Activated naive CD4-positive, alpha-beta T cell treated with anti-CD3 and anti-CD28 coated beads, Interleukin-2, amount 10 ng/mL, durations not matched to agents 7 days and 5 days (primary cell): ENCODE measurements around the gene SYNJ1.

Experiments used
- CTCF ChIA-PET: fragments of 350-600 bp; sonication (Branson Sonifier 250); formaldehyde crosslinking; loops from one replicate; lab custom pipeline; 2021; ENCODE audit warnings: antibody characterized with exemption; lab: Charles Lee
- DNase-seq: peaks from one replicate; pipeline ENCODE4 v3.0.0-alpha.2; 2020
- H3K27ac Mint-ChIP-seq: one replicate; pipeline ENCODE4 v1.8.0; 2021; ENCODE audit warnings: mild to moderate bottlenecking, moderate library complexity, mixed read lengths
- H3K27me3 Mint-ChIP-seq: one replicate; pipeline ENCODE4 v1.8.0; 2021; ENCODE audit warnings: mild to moderate bottlenecking, mixed read lengths
- H3K36me3 Mint-ChIP-seq: one replicate; pipeline ENCODE4 v1.8.0; 2021; ENCODE audit warnings: mixed read lengths
- H3K4me1 Mint-ChIP-seq: one replicate; pipeline ENCODE4 v1.8.0; 2021; ENCODE audit warnings: mixed read lengths
- H3K4me3 Mint-ChIP-seq: one replicate; pipeline ENCODE4 v1.8.0; 2021; ENCODE audit warnings: mild to moderate bottlenecking, moderate library complexity, mixed read lengths
- H3K9me3 Mint-ChIP-seq: one replicate; pipeline ENCODE4 v1.8.0; 2021; ENCODE audit warnings: mixed read lengths

The SYNJ1 gene

DNA sequence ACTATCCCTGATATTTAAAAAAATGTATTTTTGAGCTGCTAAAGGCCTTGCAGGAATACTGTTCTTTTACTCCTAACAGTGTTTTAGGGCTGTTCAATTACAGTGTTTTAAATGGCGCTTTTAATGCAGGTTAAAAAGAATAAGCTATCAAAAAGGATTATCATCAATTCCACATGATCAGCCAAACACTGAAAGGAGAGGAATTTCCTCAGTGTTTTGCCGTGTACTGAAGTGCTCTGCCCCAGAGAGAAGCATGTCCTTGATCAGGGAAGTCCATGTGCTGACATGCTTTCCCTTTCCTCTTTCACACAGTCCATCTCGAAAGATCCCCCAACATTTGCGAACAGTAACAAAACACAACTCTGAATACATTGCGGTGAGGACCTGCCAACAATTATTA lies 119.0 kb downstream of the SYNJ1 start:
- CTCF ChIA-PET, result interaction anchor here (0.8 to 2.1 kb wide), 3 partner anchors 8 to 205 kb away, joined by 3 to 10 read pairs (median 4); no protein-coding TSS in a partner anchor
- Mint-ChIP-seq H3K27ac (no peak overlapping the region), H3K27me3 (peaks cover 14% of the 10 kb centered on the region), H3K4me1 (peaks cover 24% of the 10 kb centered on the region), H3K4me3 (no peak overlapping the region), H3K36me3 (peaks cover 32% of the 10 kb centered on the region), H3K9me3 (no peaks in the 10 kb centered on the region)
- no peak for DNase-seq

- Mint-ChIP-seq H3K27ac (no peak overlapping the region), H3K9me3 (no peaks in the 10 kb centered on the region), H3K36me3 (peaks cover 47% of the 10 kb centered on the region), H3K4me1 (peaks cover 8% of the 10 kb centered on the region), H3K27me3 (no peaks in the 10 kb centered on the region), H3K4me3 (no peak overlapping the region)
- no peak for DNase-seq
- CTCF ChIA-PET, result interaction anchor here (1.5 kb wide), 1 partner anchor 15 kb away, joined by 3 read pairs; no protein-coding TSS in a partner anchor
Measured at GRCh38 chr21:32605469-32605868, 122.3 kb downstream of the SYNJ1 start.

GRCh38 chr21:32604464-32604863 lies 123.3 kb downstream of the SYNJ1 start:
- Mint-ChIP-seq H3K27ac (no peak overlapping the region), H3K4me1 (peaks cover 5% of the 10 kb centered on the region), H3K9me3 (no peaks in the 10 kb centered on the region), H3K36me3 (peaks cover 45% of the 10 kb centered on the region), H3K4me3 (no peak overlapping the region), H3K27me3 (no peaks in the 10 kb centered on the region)
- DNase-seq, result no peak
- CTCF ChIA-PET, result no interaction called here

DNA sequence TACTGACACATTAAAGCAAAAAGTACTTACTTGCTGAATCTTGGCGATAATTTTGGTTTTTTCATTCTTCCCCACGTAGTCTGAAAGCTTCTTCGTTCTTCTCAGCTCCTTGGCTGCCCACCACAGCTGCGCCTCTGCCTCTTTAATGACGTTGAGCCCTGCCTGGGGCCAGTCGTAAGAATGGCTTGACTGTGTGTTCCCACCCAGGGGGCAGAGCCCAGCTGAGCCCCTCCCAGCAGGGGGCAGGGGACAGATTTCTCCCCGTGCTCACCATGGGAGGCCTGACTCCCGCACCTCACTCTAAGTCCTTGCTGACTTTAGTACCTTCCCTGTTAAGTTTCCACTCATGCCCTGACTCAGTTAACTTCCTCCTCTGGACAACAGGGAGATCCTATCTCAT lies 124.7 kb downstream of the SYNJ1 start:
- Mint-ChIP-seq H3K27me3 (no peaks in the 10 kb centered on the region), H3K36me3 (peaks cover 40% of the 10 kb centered on the region), H3K4me1 (no peaks in the 10 kb centered on the region), H3K4me3 (no peak overlapping the region), H3K9me3 (no peaks in the 10 kb centered on the region), H3K27ac (no peak overlapping the region)
- no peak for DNase-seq
- CTCF ChIA-PET, result no interaction called here

GRCh38 chr21:32602099-32602498 lies 125.7 kb downstream of the SYNJ1 start:
- Mint-ChIP-seq H3K4me3 (no peak overlapping the region), H3K27ac (no peak overlapping the region), H3K9me3 (no peaks in the 10 kb centered on the region), H3K36me3 (peaks cover 35% of the 10 kb centered on the region), H3K4me1 (no peaks in the 10 kb centered on the region), H3K27me3 (no peaks in the 10 kb centered on the region)
- CTCF ChIA-PET, result interaction anchor here (0.9 to 5.8 kb wide), 3 partner anchors 10 to 210 kb away, joined by 3 to 95 read pairs (median 7); partner anchors contain the start of gene CFAP298
- no peak for DNase-seq

DNA sequence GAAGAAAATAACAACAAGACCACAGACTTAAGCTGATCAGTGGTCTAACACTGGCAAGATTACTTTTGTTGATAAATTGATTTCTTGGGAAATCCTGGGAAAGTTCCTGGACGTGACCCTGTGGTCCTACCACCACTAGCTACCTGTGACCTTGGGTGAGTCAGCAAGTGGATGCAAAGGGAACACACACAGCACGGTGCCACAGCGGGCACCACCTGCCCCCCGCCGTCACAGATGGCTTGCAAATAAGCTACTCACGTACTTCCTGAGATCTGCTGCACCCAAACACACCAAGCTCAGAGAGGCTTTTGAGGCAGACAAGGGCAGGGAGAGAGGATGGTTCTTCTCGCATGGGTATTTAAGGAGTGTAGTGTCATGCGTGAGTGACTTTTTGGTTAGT lies 128.3 kb downstream of the SYNJ1 start:
- CTCF ChIA-PET, result interaction anchor here (1.4 to 5.8 kb wide), 4 partner anchors 9 to 203 kb away, joined by 4 to 95 read pairs (median 6); no protein-coding TSS in a partner anchor
- peaks cover 10% of the 10 kb centered on the region for H3K4me1 Mint-ChIP-seq
- no peak overlapping the region for H3K27ac Mint-ChIP-seq
- H3K36me3 Mint-ChIP-seq, result peaks cover 20% of the 10 kb centered on the region
- no peaks in the 10 kb centered on the region for H3K27me3 Mint-ChIP-seq
- DNase-seq, result no peak
- H3K9me3 Mint-ChIP-seq, result no peaks in the 10 kb centered on the region
- no peak overlapping the region for H3K4me3 Mint-ChIP-seq

DNA sequence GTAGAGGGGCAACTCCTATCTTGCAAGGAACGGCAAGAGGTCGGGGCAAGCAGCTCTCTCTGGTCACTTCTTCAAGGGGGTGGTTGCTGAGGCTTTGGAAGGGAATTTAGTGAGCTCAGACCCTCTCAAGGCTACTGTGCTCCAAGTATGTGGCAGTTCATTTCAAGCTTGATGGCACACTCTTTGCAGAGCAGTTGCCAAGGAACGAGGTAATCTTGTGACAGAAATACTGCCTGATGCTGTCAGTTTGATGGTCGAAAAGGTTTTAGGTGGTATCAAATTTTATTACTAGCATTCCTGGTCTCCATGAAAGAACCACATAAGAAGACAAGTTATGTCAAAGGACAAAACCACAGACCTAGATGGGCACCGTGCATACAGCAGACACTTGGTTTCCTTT lies 128.7 kb downstream of the SYNJ1 start:
- Mint-ChIP-seq H3K4me3 (no peak overlapping the region), H3K4me1 (peaks cover 10% of the 10 kb centered on the region), H3K27ac (no peak overlapping the region), H3K27me3 (no peaks in the 10 kb centered on the region), H3K9me3 (no peaks in the 10 kb centered on the region), H3K36me3 (peaks cover 16% of the 10 kb centered on the region)
- no peak for DNase-seq
- CTCF ChIA-PET, result interaction anchor here (1.4 to 5.8 kb wide), 3 partner anchors 10 to 195 kb away, joined by 4 to 95 read pairs (median 7); no protein-coding TSS in a partner anchor

GRCh38 chr21:32597205-32597604 lies 130.6 kb downstream of the SYNJ1 start:
- CTCF ChIA-PET, result interaction anchor here (1.3 to 5.8 kb wide), 2 partner anchors 13 to 193 kb away, joined by 3 to 95 read pairs; no protein-coding TSS in a partner anchor
- Mint-ChIP-seq H3K27ac (no peak overlapping the region), H3K36me3 (peaks cover 6% of the 10 kb centered on the region), H3K9me3 (no peaks in the 10 kb centered on the region), H3K4me3 (no peak overlapping the region), H3K4me1 (peaks cover 10% of the 10 kb centered on the region), H3K27me3 (no peaks in the 10 kb centered on the region)
- no peak for DNase-seq

DNA sequence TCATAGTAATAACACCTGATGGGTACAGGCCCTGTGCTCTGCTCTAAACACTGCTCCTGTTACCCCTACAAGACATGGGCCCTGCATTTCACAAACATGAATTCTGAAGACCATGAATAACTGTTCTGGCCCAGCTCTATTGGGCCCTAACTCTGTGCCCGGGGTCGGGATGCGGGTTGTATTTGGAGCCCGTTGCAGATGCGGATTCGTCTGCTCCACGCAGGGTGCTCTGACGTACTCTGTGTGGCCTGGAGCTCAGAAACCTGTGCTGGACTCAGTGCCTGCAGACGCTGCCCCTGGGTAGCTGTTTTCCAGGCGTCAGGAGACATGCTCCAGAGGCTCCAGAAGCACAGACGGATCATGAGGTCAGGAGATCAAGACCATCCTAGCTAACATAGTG lies 132.4 kb downstream of the SYNJ1 start:
- Mint-ChIP-seq H3K9me3 (no peaks in the 10 kb centered on the region), H3K4me1 (peaks cover 10% of the 10 kb centered on the region), H3K36me3 (no peaks in the 10 kb centered on the region), H3K27me3 (no peaks in the 10 kb centered on the region), H3K27ac (no peak overlapping the region), H3K4me3 (no peak overlapping the region)
- no peak for DNase-seq
- CTCF ChIA-PET, result interaction anchor here (1.0 kb wide), 1 partner anchor 26 kb away, joined by 3 read pairs; no protein-coding TSS in a partner anchor

DNA sequence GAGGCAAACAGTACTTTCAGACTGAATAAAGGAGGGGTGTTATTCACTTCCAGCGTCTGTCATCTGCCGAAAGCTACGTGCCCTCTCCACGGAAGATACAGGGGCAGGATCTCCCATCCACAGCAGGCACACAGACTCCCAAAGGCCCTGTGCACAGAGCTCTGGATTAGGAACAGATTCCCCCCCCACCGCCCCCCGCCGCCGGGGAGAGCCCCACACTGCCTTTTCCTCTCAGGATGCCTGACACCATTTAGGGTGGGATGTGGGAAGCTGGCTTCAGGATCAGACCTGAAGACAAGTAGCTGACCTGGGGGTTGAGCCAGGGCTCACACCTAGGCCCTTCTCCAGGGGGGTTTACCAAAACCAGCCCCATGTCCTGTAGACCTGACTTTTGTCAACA lies 134.1 kb downstream of the SYNJ1 start:
- Mint-ChIP-seq H3K36me3 (no peaks in the 10 kb centered on the region), H3K27me3 (no peaks in the 10 kb centered on the region), H3K9me3 (no peaks in the 10 kb centered on the region), H3K27ac (no peak overlapping the region), H3K4me3 (no peak overlapping the region), H3K4me1 (peaks cover 10% of the 10 kb centered on the region)
- DNase-seq, result no peak
- CTCF ChIA-PET, result interaction anchor here (1.3 to 2.3 kb wide), 2 partner anchors 190 to 192 kb away, joined by 3 to 7 read pairs; no protein-coding TSS in a partner anchor

DNA sequence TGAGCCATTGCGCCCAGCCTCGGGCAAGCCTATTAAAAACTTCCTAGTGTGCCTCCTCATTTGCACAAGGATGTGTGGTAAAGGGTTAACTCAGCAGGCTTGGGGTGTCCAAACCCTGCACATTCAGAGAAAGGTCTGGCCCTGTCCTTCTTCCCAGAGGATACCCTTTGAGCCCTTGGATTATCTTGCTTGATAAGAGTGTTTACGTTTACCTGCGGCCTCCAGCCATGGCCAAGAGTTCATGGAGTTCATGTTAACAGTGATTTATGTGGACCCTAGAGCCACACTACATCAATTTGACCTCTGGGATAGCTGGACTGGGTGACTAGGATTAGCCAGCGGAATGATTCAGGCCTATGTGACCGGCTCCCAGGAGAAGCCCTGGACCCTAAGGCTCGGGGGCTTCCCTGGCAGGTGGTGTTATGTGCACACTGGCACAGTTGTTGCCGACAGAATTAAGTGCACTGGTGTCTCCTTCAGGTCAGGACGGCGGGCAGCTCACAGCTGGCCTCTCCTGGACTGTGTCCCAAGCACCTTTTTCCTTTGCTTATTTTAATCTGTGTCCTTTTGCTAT lies 134.8 kb downstream of the SYNJ1 start:
- Mint-ChIP-seq H3K9me3 (no peaks in the 10 kb centered on the region), H3K27ac (no peak overlapping the region), H3K27me3 (no peaks in the 10 kb centered on the region), H3K36me3 (no peaks in the 10 kb centered on the region), H3K4me1 (peaks cover 10% of the 10 kb centered on the region), H3K4me3 (no peak overlapping the region)
- CTCF ChIA-PET, result interaction anchor here (1.3 to 2.3 kb wide), 2 partner anchors 189 to 191 kb away, joined by 3 to 7 read pairs; no protein-coding TSS in a partner anchor
- DNase-seq, result no peak

GRCh38 chr21:32590130-32590529 lies 137.7 kb downstream of the SYNJ1 start:
- CTCF ChIA-PET, result no interaction called here
- H3K4me3 Mint-ChIP-seq, result no peak overlapping the region
- no peak overlapping the region for H3K27ac Mint-ChIP-seq
- H3K4me1 Mint-ChIP-seq, result no peaks in the 10 kb centered on the region
- DNase-seq, result no peak
- H3K27me3 Mint-ChIP-seq, result no peaks in the 10 kb centered on the region
- no peaks in the 10 kb centered on the region for H3K36me3 Mint-ChIP-seq
- H3K9me3 Mint-ChIP-seq, result no peaks in the 10 kb centered on the region

DNA sequence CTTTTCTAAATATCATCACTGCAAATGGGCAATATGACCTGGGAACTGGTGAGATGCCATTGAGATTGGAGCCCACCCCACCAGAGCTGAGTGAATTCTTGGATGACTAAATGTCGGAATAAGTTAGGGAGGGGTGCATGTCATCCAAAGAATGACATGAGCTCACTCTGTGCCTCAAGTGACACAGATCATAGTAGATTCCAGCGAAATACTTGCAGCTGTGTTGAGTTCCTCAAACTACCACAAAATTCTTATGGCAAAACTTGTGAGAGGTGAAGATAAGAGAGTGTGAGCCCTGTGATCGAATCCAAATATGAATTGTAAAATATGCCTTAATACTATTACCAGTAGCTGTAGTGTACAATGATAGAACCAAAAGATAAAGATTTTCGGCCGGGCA lies 140.2 kb downstream of the SYNJ1 start:
- H3K27ac Mint-ChIP-seq, result no peak overlapping the region
- no peaks in the 10 kb centered on the region for H3K27me3 Mint-ChIP-seq
- no peaks in the 10 kb centered on the region for H3K36me3 Mint-ChIP-seq
- CTCF ChIA-PET, result interaction anchor here (1.8 kb wide), 1 partner anchor 13 kb away, joined by 7 read pairs; no protein-coding TSS in a partner anchor
- peaks cover 6% of the 10 kb centered on the region for H3K4me1 Mint-ChIP-seq
- H3K4me3 Mint-ChIP-seq, result no peak overlapping the region
- no peak for DNase-seq
- no peaks in the 10 kb centered on the region for H3K9me3 Mint-ChIP-seq

- no peak for DNase-seq
- H3K9me3 Mint-ChIP-seq, result no peaks in the 10 kb centered on the region
- no peak overlapping the region for H3K4me3 Mint-ChIP-seq
- peaks cover 6% of the 10 kb centered on the region for H3K4me1 Mint-ChIP-seq
- H3K27me3 Mint-ChIP-seq, result no peaks in the 10 kb centered on the region
- H3K27ac Mint-ChIP-seq, result no peak overlapping the region
- CTCF ChIA-PET, result interaction anchor here (1.8 kb wide), 1 partner anchor 14 kb away, joined by 7 read pairs; no protein-coding TSS in a partner anchor
- H3K36me3 Mint-ChIP-seq, result no peaks in the 10 kb centered on the region
Measured at GRCh38 chr21:32587120-32587519, 140.7 kb downstream of the SYNJ1 start.

- Mint-ChIP-seq H3K9me3 (no peaks in the 10 kb centered on the region), H3K4me3 (no peak overlapping the region), H3K27me3 (no peaks in the 10 kb centered on the region), H3K36me3 (no peaks in the 10 kb centered on the region), H3K4me1 (peaks cover 6% of the 10 kb centered on the region), H3K27ac (no peak overlapping the region)
- no peak for DNase-seq
- CTCF ChIA-PET, result no interaction called here
Measured at GRCh38 chr21:32585970-32586369, 141.8 kb downstream of the SYNJ1 start.
